Stomach (tissue), 9 donors: Measurements from ENCODE around the gene CRYBG1. TPM values are rescaled to one million over a fixed set of nuclear protein-coding genes. Genes with fewer than 3 reads are reported as not detected.

ENCODE experiments used
- DNase-seq, 2 donors: peaks; one replicate each; pipeline versions ENCODE4 v3.0.0 to v3.0.0-alpha.2; 2013 to 2019
- H3K27ac ChIP-seq, 5 donors: fragments of 200-600 bp in 4 of 5; sonication (generic) in 4 of 5; one replicate each; pipeline ENCODE4 v1.5.1; 2013 to 2019; ENCODE audit warnings: mild to moderate bottlenecking in 1 of 5, moderate library complexity in 1 of 5
- H3K27me3 ChIP-seq, 3 donors: fragments of 200-600 bp; sonication (generic); one replicate each; pipeline ENCODE4 v1.5.1; 2017 to 2019; ENCODE audit warnings: mixed run types in 1 of 3
- H3K36me3 ChIP-seq, 4 donors: fragments of 200-600 bp; sonication (generic); 1 replicate in 3 of 4; 2 replicates in 1 of 4; pipeline ENCODE4 v1.5.1; 2016 to 2019
- H3K4me1 ChIP-seq, 4 donors: fragments of 200-600 bp; sonication (generic); one replicate each; pipeline ENCODE4 v1.5.1; 2016 to 2019
- H3K4me3 ChIP-seq, 4 donors: fragments of 200-600 bp; sonication (generic) in 3 of 4; one replicate each; pipeline ENCODE4 v1.5.1; 2016 to 2019; ENCODE audit warnings: mild to moderate bottlenecking in 1 of 4
- H3K9me3 ChIP-seq, 4 donors: fragments of 200-600 bp; sonication (generic); one replicate each; pipeline ENCODE4 v1.5.1; 2016 to 2019
- CTCF ChIP-seq, 7 experiments: fragments of 450-650 bp in 4 of 7; fragments of 200-600 bp in 3 of 7; sonication (generic) in 3 of 7; IDR thresholded peaks; one replicate each; pipeline ENCODE4 v1.5.1; 2016 to 2019; ENCODE audit warnings: antibody characterized with exemption in 7 of 7, control low read depth in 2 of 7, mild to moderate bottlenecking in 1 of 7
- EP300 ChIP-seq: sonication (generic); formaldehyde crosslinking; IDR thresholded peaks from one replicate; pipeline ENCODE4 v1.6.1; 2017; ENCODE audit warnings: antibody characterized with exemption
- POLR2A ChIP-seq, 4 donors: fragments of 450-650 bp; IDR thresholded peaks; one replicate each; pipeline ENCODE4 v1.6.1; 2016; ENCODE audit warnings: antibody characterized with exemption in 4 of 4, control low read depth in 2 of 4, mild to moderate bottlenecking in 1 of 4, moderate library complexity in 1 of 4
- POLR2AphosphoS5 ChIP-seq, 3 donors: sonication (generic); formaldehyde crosslinking; IDR thresholded peaks; one replicate each; pipeline ENCODE4 v1.6.1; 2016; ENCODE audit warnings: antibody characterized with exemption in 3 of 3
- WGBS, 5 donors: extraction: QIAGEN DNeasy Blood & Tissue Kit in 3 of 5; methylation state at CpG; one replicate each; pipeline versions ENCODE4 v1.1.5 to v1.1.7; 2013 to 2018; 5-methylcytosine and 5-hydroxymethylcytosine counted together
- intact Hi-C: fragments of 100-400 bp; cut with DNase I; formaldehyde crosslinking; loops from one replicate; pipeline ENCODE4 v1.15.1; 2023; ENCODE audit warnings: low total_unique reads
- polyA plus RNA-seq, 3 donors: library from polyadenylated mRNA; stranded (reverse); fragments of 200-250 nt; gene quantifications; one replicate each; pipeline ENCODE4 v1.2.3, GENCODE V29; 2013
- total RNA-seq, 5 donors: library from RNA; depleted of rRNA; stranded (reverse); fragments of >200 nt; gene quantifications; one replicate each; pipeline versions ENCODE4 v1.1.0 to v1.2.3, GENCODE V29; 2014 to 2016
- donor health status: healthy with polysubstance abuse.
- donor health status: Bipolar disorder and iron deficiency.
- donor health status: healthy.

The CRYBG1 gene
- total and polyA plus RNA-seq, 8 donors = 0.45 to 47.2 (median 9.9) TPM

- TF ChIP-seq EP300 (no peak), CTCF (IDR thresholded peaks at IDR 0.05) (no peak), POLR2A (IDR thresholded peaks at IDR 0.05) (no peak), POLR2AphosphoS5 (IDR thresholded peaks at IDR 0.05) (no peak)
- intact Hi-C loops = loop anchor here (10.0 kb wide), 1 partner anchor 555 kb away; no protein-coding TSS in a partner anchor
- H3K27me3 ChIP-seq = peaks cover 0 to 49% (median 5%) of the 10 kb centered on the region in 3 donors
- WGBS, 5 donors = 50 to 63% (median 57%) methylated on average over 2 of the region's 2 CpGs
- no peak overlapping the region for H3K27ac ChIP-seq
- H3K4me1 ChIP-seq = peaks cover 0 to 4% (median 0%) of the 10 kb centered on the region in 4 donors
- H3K36me3 ChIP-seq = no peaks in the 10 kb centered on the region
- H3K4me3 ChIP-seq = no peak overlapping the region
- no peak for DNase-seq
- no peaks in the 10 kb centered on the region for H3K9me3 ChIP-seq
Measured at GRCh38 chr6:106439459-106439858, 78.9 kb downstream of the CRYBG1 start.

- Histone ChIP-seq H3K27me3 (peaks cover 0 to 49% (median 5%) of the 10 kb centered on the region in 3 donors), H3K27ac (no peak overlapping the region), H3K4me1 (peaks cover 0 to 4% (median 0%) of the 10 kb centered on the region in 4 donors), H3K4me3 (no peak overlapping the region), H3K9me3 (no peaks in the 10 kb centered on the region), H3K36me3 (no peaks in the 10 kb centered on the region)
- TF ChIP-seq CTCF (IDR thresholded peaks at IDR 0.05) (no peak), POLR2A (IDR thresholded peaks at IDR 0.05) (no peak), EP300 (no peak), POLR2AphosphoS5 (IDR thresholded peaks at IDR 0.05) (no peak)
- no peak for DNase-seq
- intact Hi-C loops = no loop called here
- WGBS, 5 donors = 43 to 70% (median 62%) methylated on average over 2 of the region's 2 CpGs
Measured at GRCh38 chr6:106440546-106440945, 80.0 kb downstream of the CRYBG1 start.

- Histone ChIP-seq H3K9me3 (no peaks in the 10 kb centered on the region), H3K4me1 (peaks cover 0 to 11% (median 0%) of the 10 kb centered on the region in 4 donors), H3K4me3 (no peak overlapping the region), H3K27me3 (peaks cover 0 to 49% (median 5%) of the 10 kb centered on the region in 3 donors), H3K27ac (no peak overlapping the region), H3K36me3 (no peaks in the 10 kb centered on the region)
- intact Hi-C loops = no loop called here
- 51 to 68% (median 56%) methylated on average over 3 of the region's 3 CpGs for WGBS, 5 donors
- TF ChIP-seq EP300 = no peak
- TF ChIP-seq POLR2AphosphoS5 (IDR thresholded peaks at IDR 0.05) = no peak
- TF ChIP-seq CTCF (IDR thresholded peaks at IDR 0.05) = no peak
- TF ChIP-seq POLR2A (IDR thresholded peaks at IDR 0.05) = no peak
- no peak for DNase-seq
Measured at GRCh38 chr6:106442395-106442794, 81.9 kb downstream of the CRYBG1 start.

GRCh38 chr6:106444777-106445507 lies 84.4 kb downstream of the CRYBG1 start:
- Histone ChIP-seq H3K27ac (no peak overlapping the region), H3K36me3 (no peaks in the 10 kb centered on the region), H3K4me3 (no peak overlapping the region), H3K27me3 (peaks cover 0 to 29% (median 0%) of the 10 kb centered on the region in 3 donors), H3K9me3 (no peaks in the 10 kb centered on the region), H3K4me1 (peaks cover 0 to 7% (median 0%) of the 10 kb centered on the region in 4 donors)
- intact Hi-C loops = loop anchor here (5.0 kb wide), 1 partner anchor 117 kb away; no protein-coding TSS in a partner anchor
- DNase-seq = peak in 1 of 2 donors; percentile 82
- WGBS, 5 donors = 8 to 41% (median 35%) methylated on average over 4 of the region's 4 CpGs
- TF ChIP-seq CTCF (IDR thresholded peaks at IDR 0.05) (peak in 5 of 7 experiments; percentile 57 to 78 (median 69)), POLR2AphosphoS5 (IDR thresholded peaks at IDR 0.05) (no peak)
